HG02623 (cell line): Measurements from ENCODE around the gene LONP2.
"Not testable (repeated sequence)": the region's sequence is repeated elsewhere in the genome, so short reads cannot be mapped to it uniquely, and the experiment has no call there.

Experiments used
- ATAC-seq: cut with Tn5 transposase; IDR thresholded peaks from one replicate; pipeline ENCODE4 v1.9.1; 2021; ENCODE audit warnings: moderate library complexity; ENCODE audit not compliant: unreplicated experiment

LONP2 gene

DNA sequence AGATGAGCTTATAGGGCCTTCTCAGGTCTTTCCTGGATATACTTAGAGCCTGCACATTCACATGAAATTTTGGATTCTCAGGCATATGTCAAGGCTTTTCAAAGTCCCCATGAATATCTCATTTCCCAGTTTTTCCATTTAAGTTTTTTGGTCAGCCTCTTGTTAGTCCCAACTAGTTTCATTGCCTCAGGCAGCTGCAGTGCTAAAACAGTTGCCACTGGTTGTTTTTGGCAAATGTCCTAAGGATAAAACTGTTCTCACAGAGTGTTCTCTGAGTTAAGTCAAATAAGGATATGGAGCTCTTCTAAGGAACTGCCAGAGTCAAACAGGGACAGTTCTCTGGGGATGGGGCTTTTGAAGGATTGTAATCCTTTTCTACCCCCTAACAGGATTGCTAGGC is 43.1 kb downstream of the LONP2 start:
- ATAC-seq = no peak

DNA sequence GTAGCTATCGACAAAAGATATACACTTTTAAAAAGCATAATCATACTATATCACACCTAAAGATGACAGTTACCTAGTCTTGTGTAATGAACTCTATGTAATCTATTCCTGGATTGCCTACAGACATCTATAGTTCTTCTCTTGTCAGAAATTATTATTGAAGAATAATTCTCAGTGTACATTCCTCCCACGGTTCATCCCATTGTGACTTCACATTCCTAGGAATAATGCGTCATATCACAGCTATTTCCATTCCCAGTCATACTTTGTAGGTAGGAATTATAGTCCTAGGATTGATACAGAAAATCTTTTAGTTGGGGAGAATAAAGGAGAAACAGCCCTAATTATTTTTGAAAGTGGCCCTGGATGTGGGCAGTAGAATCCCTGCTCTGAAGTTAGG is 47.2 kb downstream of the LONP2 start:
- no peak for ATAC-seq

DNA sequence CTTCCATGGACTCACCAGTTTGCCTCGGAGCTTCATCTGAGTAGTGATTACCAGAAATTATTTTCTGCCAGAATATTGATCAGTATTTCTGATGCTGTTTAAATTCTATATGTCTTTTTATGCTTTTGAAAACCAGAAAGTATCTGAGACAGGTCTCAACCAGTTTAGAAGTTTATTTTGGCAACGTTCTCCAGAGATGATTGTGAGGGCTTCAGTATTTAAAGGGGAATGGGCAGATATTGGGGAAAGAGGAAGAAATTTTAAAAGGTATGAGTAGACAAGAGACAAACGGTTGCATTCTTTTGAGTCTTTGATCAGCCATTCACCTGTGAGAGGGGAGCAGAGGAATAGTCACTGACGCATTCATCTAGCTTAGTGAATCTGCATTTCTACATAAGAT is 47.7 kb downstream of the LONP2 start:
- no peak for ATAC-seq

DNA sequence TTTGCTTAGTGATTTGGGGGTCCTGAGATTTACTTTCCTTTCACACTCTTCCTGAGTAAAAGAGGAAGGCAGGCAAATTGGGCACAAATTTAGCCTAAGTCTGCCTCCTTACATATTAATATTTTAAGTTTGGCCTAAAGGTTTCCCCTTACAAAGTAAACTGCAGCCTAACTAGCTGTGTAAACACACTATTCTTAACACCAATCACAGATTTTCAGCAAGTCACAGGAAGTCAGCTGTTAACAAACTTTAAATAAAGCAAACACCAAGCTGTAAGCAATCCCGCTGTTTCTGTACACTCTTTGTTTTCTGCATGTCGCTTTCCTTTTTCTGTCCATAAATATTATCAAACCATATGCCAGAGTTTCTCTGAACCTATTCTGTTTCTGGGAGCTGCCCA is 48.4 kb downstream of the LONP2 start:
- no peak for ATAC-seq

DNA sequence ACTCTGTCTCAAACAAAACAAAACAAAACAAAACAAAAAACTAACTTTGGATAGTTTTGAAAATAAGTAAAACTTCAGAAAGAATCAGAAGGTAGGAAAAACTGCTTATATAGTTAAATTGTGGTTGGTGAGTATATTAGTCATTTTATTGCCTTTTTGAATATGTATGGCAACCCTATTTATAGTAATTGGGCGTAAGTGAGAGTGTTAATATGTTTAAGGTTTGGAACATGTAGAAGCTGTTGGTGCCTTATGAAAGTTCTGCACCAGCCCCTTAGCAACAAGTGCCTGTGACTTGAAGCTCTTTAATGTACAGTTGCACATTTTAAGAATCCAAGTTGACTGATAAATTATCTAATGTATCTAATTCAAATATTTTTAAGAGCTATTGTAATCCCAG is 50.6 kb downstream of the LONP2 start:
- ATAC-seq = no peak

DNA sequence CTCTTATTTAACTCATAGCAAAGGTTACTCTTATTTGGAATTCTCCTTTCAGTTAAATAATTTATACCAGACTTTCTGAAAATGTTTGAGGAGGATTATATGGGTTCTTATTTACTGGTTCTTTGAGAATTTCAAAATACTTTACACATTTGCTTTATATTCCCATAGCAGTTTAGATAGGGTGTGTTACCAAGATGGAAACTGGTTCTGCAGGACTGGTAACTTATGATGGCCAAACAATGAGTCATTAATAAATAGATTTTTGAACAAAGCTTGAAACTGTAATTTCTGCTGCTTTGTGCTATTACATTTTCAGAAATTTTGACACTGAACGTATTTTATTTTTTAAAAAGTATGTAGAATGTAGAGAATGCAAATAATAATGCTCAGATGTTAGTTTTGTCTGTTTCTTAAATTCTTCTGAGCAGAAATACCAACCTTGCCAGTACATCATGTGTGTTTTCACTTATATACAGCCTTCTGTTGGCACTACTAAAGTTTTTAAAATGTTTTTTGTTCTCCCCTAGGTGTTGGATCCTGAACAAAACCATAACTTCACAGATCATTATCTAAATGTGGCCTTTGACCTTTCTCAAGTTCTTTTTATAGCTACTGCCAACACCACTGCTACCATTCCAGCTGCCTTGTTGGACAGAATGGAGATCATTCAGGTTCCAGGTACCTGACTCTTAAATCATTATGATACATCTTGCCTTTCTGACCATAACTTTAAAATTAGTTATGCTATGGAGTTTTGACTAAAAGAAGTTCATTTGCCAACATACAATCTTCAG is 51.6 kb downstream of the LONP2 start:
- no peak for ATAC-seq

DNA sequence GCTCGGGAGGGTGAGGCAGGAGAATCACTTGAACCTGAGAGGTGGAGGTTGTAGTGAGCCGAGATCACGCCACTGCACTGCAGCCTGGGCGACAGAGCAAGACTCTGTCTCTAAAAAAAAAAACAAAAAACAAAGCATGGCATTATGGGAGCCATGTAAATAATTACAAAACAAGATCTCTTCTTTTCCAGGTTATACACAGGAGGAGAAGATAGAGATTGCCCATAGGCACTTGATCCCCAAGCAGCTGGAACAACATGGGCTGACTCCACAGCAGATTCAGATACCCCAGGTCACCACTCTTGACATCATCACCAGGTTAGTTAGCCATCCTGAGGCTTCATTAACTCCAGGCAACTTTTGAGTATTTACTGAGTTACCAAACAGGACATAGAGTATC is 55.4 kb downstream of the LONP2 start:
- ATAC-seq = no peak

DNA sequence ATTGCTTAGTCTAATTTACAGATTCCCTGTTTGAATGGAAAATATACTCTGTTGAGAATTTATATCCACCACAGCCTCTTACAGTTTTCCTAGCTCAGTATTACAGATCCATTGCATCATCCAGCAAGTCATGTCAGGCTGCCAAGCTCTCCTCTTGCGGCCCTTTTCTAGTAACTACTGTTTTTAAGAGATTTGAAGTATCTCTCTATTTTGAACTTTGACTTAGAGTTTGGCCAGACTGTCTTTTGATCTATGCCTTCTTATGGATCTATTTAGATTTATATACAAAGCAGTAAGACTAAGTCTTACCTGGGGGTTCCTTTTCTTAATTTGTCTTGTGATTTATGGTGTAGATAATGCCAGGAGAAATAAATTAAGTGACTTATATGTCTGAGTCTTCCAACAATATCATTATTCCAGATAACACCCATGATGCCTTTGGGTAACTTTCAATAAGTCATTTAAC is 56.3 kb downstream of the LONP2 start:
- ATAC-seq = no peak

DNA sequence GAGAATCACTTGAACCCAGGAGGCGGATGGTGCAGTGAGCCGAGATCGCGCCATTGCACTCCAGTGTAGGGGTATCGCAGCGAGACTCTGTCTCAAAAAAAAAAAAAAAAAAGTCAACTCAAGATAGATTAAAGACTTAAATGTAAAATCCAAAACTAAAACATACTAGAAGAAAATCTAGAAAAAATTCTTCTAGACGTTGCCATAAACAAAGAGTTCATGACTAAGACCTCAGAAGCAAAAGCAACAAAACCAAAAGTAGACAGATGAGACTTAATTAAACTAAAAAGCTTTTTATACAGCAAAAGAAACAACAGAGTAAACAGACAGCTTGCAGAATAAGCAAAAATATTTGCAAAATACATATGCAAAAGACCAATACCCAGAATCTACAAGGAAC is 64.4 kb downstream of the LONP2 start:
- ATAC-seq = no peak

DNA sequence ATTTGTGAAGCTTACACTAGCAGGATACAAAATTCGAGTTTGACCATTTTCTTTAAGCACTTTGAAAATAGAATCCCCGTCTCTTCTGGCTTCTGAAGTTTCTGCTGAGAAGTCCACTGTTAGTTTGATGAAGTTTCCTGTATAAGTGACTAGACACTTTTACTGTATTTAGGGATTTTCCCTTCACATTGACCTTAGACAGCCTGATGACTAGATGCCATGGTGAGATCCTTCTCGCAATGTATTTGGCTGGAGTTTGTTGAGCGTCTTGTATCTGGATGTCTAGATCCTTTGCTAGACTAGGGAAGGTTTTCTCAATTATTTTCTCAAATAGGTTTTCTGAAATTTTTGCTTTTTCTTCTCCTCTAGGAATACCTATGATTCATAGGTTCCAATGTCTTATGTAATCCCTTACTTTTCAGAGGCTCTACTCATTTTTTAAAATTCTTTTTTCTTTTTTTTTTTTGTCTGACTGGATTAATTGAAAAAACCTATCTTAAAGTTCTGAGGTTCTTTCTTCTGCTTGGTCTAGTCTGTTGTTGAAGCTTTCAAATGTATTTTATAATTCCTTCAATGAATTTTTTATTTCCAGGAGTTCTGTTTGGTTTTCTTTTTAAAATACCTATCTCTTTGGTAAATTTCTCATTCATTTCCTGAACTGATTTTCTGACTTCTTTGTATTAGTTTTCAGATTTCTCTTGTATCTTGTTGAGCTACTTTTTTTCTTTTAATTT is 67.0 kb downstream of the LONP2 start:
- no peak for ATAC-seq

DNA sequence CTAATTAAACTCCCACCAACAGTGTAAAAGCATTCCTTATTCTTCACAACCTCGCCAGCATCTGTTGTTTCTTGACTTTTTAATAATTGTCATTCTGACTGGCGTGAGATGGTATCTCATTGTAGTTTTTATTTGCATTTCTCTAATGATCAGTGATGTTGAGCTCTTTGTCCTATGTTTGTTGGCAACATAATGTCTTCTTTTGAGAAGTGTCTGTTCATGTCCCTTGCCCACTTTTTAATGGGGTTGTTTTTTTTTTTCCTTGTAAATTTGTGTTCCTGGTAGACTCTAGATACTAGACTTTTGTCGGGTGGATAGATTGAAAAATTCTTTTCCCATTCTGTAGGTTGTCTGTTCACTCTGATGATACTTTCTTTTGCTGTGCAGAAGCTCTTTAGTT is 69.8 kb downstream of the LONP2 start:
- not testable (repeated sequence) for ATAC-seq

DNA sequence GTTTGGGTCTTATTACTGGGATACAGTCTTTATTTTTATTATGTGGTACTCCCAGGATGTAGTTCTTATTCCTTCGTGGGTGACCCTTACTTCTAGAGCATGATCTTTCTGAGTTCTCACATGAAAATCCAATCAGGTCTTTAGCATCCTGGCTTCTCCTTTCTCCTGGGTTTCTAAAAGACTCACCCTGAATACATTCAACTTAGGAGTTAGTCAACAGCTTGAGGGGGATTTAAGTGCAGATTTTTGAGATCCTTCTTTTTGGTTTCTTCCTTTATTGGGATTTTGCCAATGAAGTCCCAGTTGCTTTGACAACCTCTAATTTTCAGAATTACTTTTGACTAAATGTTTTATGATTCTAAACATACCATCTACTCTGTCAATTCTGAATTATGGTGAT is 72.9 kb downstream of the LONP2 start:
- no peak for ATAC-seq

DNA sequence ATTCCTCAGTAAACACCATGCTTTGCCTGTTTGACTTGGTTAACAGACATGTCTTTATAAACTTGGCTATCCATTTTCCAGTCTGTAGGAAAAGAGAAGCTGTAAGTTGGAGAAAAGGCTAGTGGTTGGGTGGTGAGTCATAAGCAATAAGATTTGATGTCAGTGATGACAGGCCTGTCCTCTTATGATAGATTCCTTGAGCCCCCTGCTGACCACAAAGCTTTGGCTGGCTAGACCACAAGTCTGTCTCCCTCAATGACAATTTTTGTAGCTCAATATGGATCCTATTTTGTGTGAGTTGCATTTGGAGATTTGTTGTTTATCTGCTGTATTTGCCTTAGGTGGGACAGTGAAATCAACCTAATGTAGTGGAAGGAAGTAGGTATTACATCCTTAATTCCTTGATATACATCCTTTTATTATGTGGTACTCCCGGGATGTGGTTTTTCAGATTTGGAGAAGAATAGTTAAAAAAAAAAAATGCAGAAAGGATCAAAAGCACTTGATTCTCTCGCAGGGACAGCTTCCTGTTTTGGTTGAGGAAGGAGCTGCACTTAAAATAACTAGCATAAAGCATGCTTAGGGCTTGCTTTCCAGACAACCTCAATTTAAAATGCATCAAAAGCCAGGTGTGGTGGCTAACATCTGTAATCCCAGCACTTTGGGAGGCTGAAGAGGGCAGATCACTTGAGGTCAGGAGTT is 73.7 kb downstream of the LONP2 start:
- ATAC-seq = no peak

DNA sequence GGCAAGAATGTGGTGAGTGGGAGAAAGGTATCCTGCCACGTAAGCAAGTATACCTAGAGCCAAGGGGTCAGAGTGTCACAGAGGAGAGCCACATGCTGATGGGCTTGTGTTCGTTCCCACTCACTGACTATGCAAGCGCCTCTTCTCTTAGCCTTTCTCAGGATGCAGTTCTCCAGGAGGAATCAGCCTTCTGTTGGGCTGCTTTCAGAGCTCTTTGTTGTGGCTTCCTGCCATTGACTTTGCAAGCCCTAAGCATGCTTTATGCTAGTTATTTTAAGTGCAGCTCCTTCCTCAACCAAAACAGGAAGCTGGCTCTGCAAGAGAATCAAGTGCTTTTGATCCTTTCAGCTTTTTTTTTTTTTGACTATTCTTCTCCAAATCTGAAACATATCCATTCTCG is 74.5 kb downstream of the LONP2 start:
- ATAC-seq = no peak

DNA sequence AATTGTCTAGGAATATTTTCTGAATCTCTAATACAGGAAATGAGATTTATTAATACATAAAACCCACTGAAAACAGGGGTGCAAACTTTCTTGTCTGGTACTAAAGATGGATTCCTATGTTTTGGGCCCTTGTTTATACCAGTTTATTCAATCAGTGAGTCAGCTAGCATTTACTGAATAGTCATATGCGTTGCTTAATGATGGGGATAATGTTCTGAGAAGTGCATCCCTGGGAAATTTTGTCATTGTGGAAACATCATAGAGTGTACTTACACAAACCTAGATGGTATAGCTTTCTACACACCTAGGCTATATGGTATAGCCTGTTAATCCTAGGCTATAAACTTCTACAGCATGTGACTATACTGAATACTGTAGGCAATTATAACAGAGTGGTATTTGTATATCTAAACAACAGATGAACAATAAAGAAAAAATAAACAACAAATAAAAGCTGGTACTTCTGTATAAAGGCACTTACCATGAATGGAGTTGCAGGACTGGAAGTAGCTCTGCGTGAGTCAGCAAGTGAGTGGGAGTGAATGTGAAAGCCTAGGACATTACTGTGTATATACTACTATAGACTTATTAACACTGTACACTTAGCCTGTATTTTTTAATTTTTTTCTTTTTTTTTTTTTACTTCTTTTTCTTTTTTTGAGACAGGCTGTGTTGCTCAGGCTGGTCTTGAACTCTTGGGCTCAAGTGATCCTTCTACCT is 77.4 kb downstream of the LONP2 start:
- ATAC-seq = no peak

DNA sequence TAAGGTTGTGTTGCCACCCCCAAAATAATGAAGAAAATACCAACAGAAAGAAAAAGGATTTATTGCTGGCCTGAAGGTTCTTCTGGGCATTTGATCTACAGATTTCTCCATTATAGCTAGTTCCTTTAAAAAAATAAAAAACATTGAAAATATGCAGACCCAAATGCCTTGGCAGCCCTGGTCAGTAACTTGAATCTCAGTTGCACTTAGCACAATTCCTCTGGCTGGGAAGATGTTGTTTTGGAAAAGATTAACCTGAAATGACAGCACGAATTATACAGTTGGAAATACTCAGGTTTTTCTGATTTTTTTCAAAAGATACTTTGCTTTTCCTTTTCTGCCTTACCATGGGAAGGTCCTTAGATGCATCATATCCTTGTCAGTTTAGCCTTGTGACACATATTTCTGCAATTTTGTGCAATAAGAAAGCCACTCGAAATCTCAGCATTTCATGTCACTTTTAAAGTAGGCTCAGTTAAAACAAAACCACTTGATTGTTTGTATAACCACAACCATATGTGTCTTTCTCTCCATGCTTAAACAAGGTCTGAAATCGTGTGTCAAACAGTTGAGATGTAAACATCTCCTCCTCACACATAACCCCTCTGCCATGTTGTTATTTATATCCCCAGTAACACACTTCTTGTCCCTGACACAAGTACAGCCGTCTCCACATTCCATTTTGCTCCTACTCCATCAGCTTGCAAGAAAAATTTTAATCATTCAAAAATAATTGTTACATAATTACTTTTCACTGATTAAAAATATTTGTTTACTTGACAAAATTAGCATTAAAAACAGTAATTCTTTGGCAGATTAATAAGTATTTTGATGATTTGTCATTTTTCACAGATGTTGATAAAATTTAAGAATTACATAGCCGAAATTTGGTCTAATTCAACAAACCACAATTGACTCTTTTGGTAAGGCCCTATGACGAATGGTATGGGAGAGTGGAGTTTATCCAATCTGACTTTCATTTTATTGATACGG is 80.0 kb downstream of the LONP2 start:
- no peak for ATAC-seq

DNA sequence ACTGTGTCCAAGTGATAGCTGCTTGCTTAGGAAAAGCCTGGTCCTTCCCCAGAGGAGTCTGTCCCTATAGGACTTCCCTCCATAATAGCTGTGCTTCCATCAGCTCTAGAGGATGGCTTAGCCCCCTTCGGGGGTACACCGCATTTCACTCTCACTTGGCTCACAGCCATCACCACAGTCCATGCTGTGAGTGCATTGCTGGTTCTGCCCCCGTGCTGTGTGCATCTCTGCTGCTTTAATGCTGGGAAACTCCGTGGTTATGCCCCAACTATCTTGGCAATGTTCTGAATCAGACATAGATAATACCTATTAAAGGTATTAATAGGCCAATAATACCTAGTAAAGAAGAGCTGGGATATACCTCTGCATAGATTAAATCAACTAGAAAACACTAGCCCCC is 82.8 kb downstream of the LONP2 start:
- no peak for ATAC-seq

DNA sequence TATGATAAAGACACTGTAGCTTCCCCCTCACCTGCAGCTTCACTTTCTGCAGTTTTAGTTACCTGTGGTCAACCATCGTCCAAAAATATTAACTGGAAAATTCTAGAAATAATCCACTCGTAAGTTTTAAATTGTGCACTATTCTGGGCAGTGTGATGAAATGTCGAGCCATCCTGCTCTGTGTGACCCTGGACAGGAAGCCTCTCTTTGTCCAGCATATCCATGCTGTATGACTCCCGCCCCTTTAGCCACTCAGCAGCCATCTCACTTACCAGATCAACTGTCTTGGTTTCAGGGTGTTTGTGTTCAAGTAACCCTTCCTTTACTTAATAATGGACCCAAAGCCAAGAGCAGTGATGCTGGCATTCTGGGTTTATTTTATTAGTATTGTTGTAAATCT is 85.0 kb downstream of the LONP2 start:
- ATAC-seq = no peak

DNA sequence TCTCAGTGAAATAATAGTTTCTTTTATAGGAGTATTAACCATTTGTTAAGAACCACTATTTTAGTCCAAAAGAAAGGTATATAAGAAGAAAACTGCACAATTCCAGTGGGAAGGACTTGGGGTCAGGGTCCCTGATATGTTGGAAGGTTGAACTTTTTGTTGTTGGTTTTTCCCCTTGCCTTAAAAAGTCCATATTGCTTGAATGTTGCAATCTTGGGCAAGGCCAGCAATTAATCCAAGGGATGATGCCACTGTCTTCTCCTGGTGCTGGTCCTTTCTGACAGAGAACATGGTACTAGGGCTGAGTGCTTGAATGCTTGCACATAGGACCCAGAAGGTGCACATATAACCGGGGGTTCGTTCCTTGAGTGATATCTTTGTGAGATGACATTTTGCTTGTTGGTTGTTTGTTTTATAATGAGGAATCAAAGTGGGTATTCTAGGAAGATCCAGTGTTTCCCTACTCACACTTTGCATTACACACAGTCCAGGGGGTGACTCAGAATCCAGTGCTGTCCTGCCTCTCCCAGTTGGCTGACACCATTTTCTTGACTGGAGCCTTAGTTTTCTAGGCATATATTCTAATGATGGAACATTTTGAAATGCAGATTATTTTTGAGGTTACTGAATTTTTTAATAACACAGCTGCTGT is 86.2 kb downstream of the LONP2 start:
- no peak for ATAC-seq

DNA sequence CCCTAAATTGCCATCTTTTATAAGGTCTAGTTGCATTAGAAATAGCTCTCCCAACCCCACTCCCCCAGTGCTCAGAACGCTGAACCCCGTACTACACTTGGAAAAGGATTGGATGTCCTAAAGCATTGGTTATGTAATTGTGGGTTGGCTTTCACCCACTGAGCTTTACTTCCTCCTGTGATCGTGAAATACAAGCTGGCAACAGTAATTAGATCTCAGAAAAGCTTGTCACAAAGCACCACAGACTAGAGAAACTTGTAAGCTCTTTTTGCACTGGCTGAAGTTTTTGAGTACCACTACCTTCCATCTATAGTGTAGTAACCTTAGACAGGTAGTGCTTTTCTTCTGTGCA is 86.7 kb downstream of the LONP2 start:
- ATAC-seq = no peak
